Osteocyte (in vitro differentiated cells): Measurements from ENCODE around the gene PPP1R18. TPM values are rescaled to one million over a fixed set of nuclear protein-coding genes. Genes with fewer than 3 reads are reported as not detected.
A peak's percentile ranks its signal among the peaks of the same experiment; 100 is the strongest.
"Not testable (repeated sequence)": the region's sequence is repeated elsewhere in the genome, so short reads cannot be mapped to it uniquely, and the experiment has no call there.

Experiments used
- DNase-seq: peaks from one replicate; pipeline ENCODE4 v3.0.0; 2021; ENCODE audit warnings: mixed read lengths; ENCODE audit not compliant: unreplicated experiment; ENCODE audit errors: extremely low spot score
- H3K27ac Mint-ChIP-seq: one replicate; pipeline ENCODE4 v1.8.0; 2021; ENCODE audit warnings: mild to moderate bottlenecking, mixed read lengths; ENCODE audit not compliant: unreplicated experiment
- H3K27me3 Mint-ChIP-seq: one replicate; pipeline ENCODE4 v1.8.0; 2021; ENCODE audit warnings: mixed read lengths; ENCODE audit not compliant: unreplicated experiment
- H3K36me3 Mint-ChIP-seq: one replicate; pipeline ENCODE4 v1.8.0; 2021; ENCODE audit warnings: mixed read lengths; ENCODE audit not compliant: unreplicated experiment
- H3K4me1 Mint-ChIP-seq: one replicate; pipeline ENCODE4 v1.8.0; 2021; ENCODE audit warnings: mixed read lengths; ENCODE audit not compliant: unreplicated experiment
- H3K4me3 Mint-ChIP-seq: one replicate; pipeline ENCODE4 v1.8.0; 2021; ENCODE audit warnings: mild to moderate bottlenecking, moderate library complexity, mixed read lengths; ENCODE audit not compliant: unreplicated experiment
- H3K9me3 Mint-ChIP-seq: one replicate; pipeline ENCODE4 v1.8.0; 2021; ENCODE audit warnings: mixed read lengths; ENCODE audit not compliant: unreplicated experiment
- CTCF ChIP-seq: fragments of 200-600 bp; sonication (generic); IDR thresholded peaks from 2 replicates; pipeline ENCODE4 v1.5.0; 2021; ENCODE audit warnings: antibody characterized with exemption, mild to moderate bottlenecking, moderate library complexity
- total RNA-seq: library from RNA; stranded (reverse); gene quantifications from 2 replicates; pipeline ENCODE4 v1.2.1, GENCODE V29; 2021

Gene PPP1R18
- total RNA-seq, 1 donor from 2014 or later = 134 TPM

- Mint-ChIP-seq H3K4me1 (peaks cover 19% of the 10 kb centered on the region), H3K4me3 (peak overlapping the region; percentile 58), H3K27ac (peak overlapping the region; percentile 68), H3K27me3 (no peaks in the 10 kb centered on the region), H3K36me3 (peaks cover 15% of the 10 kb centered on the region), H3K9me3 (no peaks in the 10 kb centered on the region)
- TF ChIP-seq CTCF = peak; percentile 22
- no peak for DNase-seq
Observed at GRCh38 chr6:30670760-30671527, 15.5 kb downstream of the PPP1R18 start.

- H3K27ac Mint-ChIP-seq, H3K27me3 Mint-ChIP-seq, H3K9me3 Mint-ChIP-seq, H3K4me1 Mint-ChIP-seq, H3K4me3 Mint-ChIP-seq, DNase-seq: not testable (repeated sequence)
- H3K36me3 Mint-ChIP-seq = peaks cover 49% of the 10 kb centered on the region
Observed at GRCh38 chr6:30666300-30666699, 20.1 kb downstream of the PPP1R18 start.

- H3K27me3 Mint-ChIP-seq = no peaks in the 10 kb centered on the region
- H3K27ac Mint-ChIP-seq = no peak overlapping the region
- H3K4me1 Mint-ChIP-seq = no peaks in the 10 kb centered on the region
- TF ChIP-seq CTCF = no peak
- no peaks in the 10 kb centered on the region for H3K9me3 Mint-ChIP-seq
- H3K36me3 Mint-ChIP-seq = peaks cover 44% of the 10 kb centered on the region
- no peak overlapping the region for H3K4me3 Mint-ChIP-seq
- DNase-seq = no peak
Observed at GRCh38 chr6:30664994-30665767, 21.3 kb downstream of the PPP1R18 start.

- H3K27ac Mint-ChIP-seq, H3K4me3 Mint-ChIP-seq, H3K9me3 Mint-ChIP-seq, DNase-seq, H3K27me3 Mint-ChIP-seq, H3K4me1 Mint-ChIP-seq: not testable (repeated sequence)
- peaks cover 58% of the 10 kb centered on the region for H3K36me3 Mint-ChIP-seq
Observed at GRCh38 chr6:30657922-30658321, 28.5 kb downstream of the PPP1R18 start.

GRCh38 chr6:30657454-30657853, 29.0 kb downstream of the PPP1R18 start:
- no peak for DNase-seq
- no peaks in the 10 kb centered on the region for H3K27me3 Mint-ChIP-seq
- no peak overlapping the region for H3K4me3 Mint-ChIP-seq
- no peak for TF ChIP-seq CTCF
- no peak overlapping the region for H3K27ac Mint-ChIP-seq
- peaks cover 58% of the 10 kb centered on the region for H3K36me3 Mint-ChIP-seq
- H3K4me1 Mint-ChIP-seq = no peaks in the 10 kb centered on the region
- H3K9me3 Mint-ChIP-seq = no peaks in the 10 kb centered on the region

GRCh38 chr6:30656513-30656912, 29.9 kb downstream of the PPP1R18 start:
- no peaks in the 10 kb centered on the region for H3K4me1 Mint-ChIP-seq
- H3K9me3 Mint-ChIP-seq = no peaks in the 10 kb centered on the region
- TF ChIP-seq CTCF = no peak
- no peak overlapping the region for H3K4me3 Mint-ChIP-seq
- H3K27ac Mint-ChIP-seq = peak overlapping the region; percentile 18
- H3K36me3 Mint-ChIP-seq = peaks cover 56% of the 10 kb centered on the region
- no peak for DNase-seq
- H3K27me3 Mint-ChIP-seq = no peaks in the 10 kb centered on the region
